WTC11 (cell line): Measurements from ENCODE around the gene SYPL2. TPM values are rescaled to one million over a fixed set of nuclear protein-coding genes. Genes with fewer than 3 reads are reported as not detected.

ENCODE experiments used
- ATAC-seq: fragments of 200-7000 bp; cut with Tn5 transposase; 2 replicates; pipeline ENCODE4 v1.10.0; 2021; ENCODE audit warnings: mild to moderate bottlenecking, moderate library complexity
- CTCF ChIA-PET: fragments of 300-600 bp; sonication (Branson Sonifier 250); formaldehyde crosslinking; loops from one replicate; lab custom pipeline; 2021; ENCODE audit warnings: antibody characterized with exemption; lab: Charles Lee
- POLR2A ChIA-PET: fragments of 350-600 bp; sonication (Branson Sonifier 250); formaldehyde crosslinking; loops from one replicate; lab custom pipeline; 2021; ENCODE audit warnings: antibody characterized with exemption; lab: Charles Lee
- DNase-seq: peaks from one replicate; pipeline ENCODE4 v3.0.0; 2021; ENCODE audit warnings: low spot score
- H3K27ac Mint-ChIP-seq: 2 replicates; pipeline ENCODE4 v1.8.0; 2021; ENCODE audit warnings: mixed read lengths
- H3K27me3 Mint-ChIP-seq: 2 replicates; pipeline ENCODE4 v1.8.0; 2021; ENCODE audit warnings: low read depth, mild to moderate bottlenecking, moderate library complexity, mixed read lengths
- H3K36me3 Mint-ChIP-seq: 2 replicates; pipeline ENCODE4 v1.8.0; 2021; ENCODE audit warnings: mixed read lengths
- H3K4me1 Mint-ChIP-seq: 2 replicates; pipeline ENCODE4 v1.8.0; 2022; ENCODE audit warnings: mixed read lengths
- H3K4me3 Mint-ChIP-seq: 2 replicates; pipeline ENCODE4 v1.8.0; 2021; ENCODE audit warnings: mild to moderate bottlenecking, moderate library complexity, mixed read lengths
- H3K9me3 Mint-ChIP-seq: 2 replicates; pipeline ENCODE4 v1.8.0; 2021; ENCODE audit warnings: mixed read lengths
- ETV6 ChIP-seq: sonication (generic); formaldehyde crosslinking; IDR thresholded peaks from 2 replicates; pipeline ENCODE4 v1.8.1; 2022; ENCODE audit warnings: mild to moderate bottlenecking, missing genetic modification reagents
- FOXP4 ChIP-seq: sonication (generic); formaldehyde crosslinking; IDR thresholded peaks from 2 replicates; pipeline ENCODE4 v1.8.0; 2022; ENCODE audit warnings: mild to moderate bottlenecking, missing genetic modification reagents
- NFATC4 ChIP-seq: fragments of 250-450 bp; sonication (Bioruptor Pico); IDR thresholded peaks from 2 replicates; pipeline ENCODE4 v1.9.0; 2021; ENCODE audit warnings: mild to moderate bottlenecking
- NFYB ChIP-seq: sonication (generic); formaldehyde crosslinking; conservative IDR thresholded peaks from 2 replicates; pipeline ENCODE4 v1.8.0; 2022; ENCODE audit warnings: low read depth, missing genetic modification reagents
- PRDM15 ChIP-seq: sonication (generic); formaldehyde crosslinking; IDR thresholded peaks from 2 replicates; pipeline ENCODE4 v1.8.0; 2022; ENCODE audit warnings: missing genetic modification reagents
- PREB ChIP-seq: sonication (generic); formaldehyde crosslinking; IDR thresholded peaks from 2 replicates; pipeline ENCODE4 v1.8.1; 2022; ENCODE audit warnings: mild to moderate bottlenecking, missing genetic modification reagents, moderate library complexity, borderline replicate concordance
- TEAD1 ChIP-seq: sonication (generic); formaldehyde crosslinking; IDR thresholded peaks from 2 replicates; pipeline ENCODE4 v1.8.0; 2022; ENCODE audit warnings: mild to moderate bottlenecking, missing genetic modification reagents
- ZNF281 ChIP-seq: sonication (generic); formaldehyde crosslinking; IDR thresholded peaks from 2 replicates; pipeline ENCODE4 v1.8.0; 2023; ENCODE audit warnings: mild to moderate bottlenecking, missing genetic modification reagents
- ZNF396 ChIP-seq: fragments of 250-450 bp; sonication (Bioruptor Pico); IDR thresholded peaks from 2 replicates; pipeline ENCODE4 v1.8.0; 2021; ENCODE audit warnings: mild to moderate bottlenecking, moderate library complexity, borderline replicate concordance
- ZNF425 ChIP-seq: fragments of 250-450 bp; sonication (Bioruptor Pico); conservative IDR thresholded peaks from 2 replicates; pipeline ENCODE4 v1.9.0; 2021; ENCODE audit warnings: mild to moderate bottlenecking
- ZSCAN18 ChIP-seq: fragments of 250-450 bp; sonication (Bioruptor Pico); IDR thresholded peaks from 2 replicates; pipeline ENCODE4 v2.1.2; 2022; ENCODE audit warnings: mild to moderate bottlenecking, moderate library complexity
- total RNA-seq: library from RNA; stranded (reverse); gene quantifications from 3 replicates; pipeline ENCODE4 v1.2.3, GENCODE V29; 2021

Gene SYPL2
- total RNA-seq, 1 experiment from 2014 or later: 3.7 TPM

GRCh38 chr1:109457819-109458218 lies 8.5 kb upstream of the SYPL2 start (continued):
- TF ChIP-seq ZNF281 (CRISPR knock-in tag) (no peak), PREB (CRISPR knock-in tag) (no peak)

- Mint-ChIP-seq H3K27ac (no peak overlapping the region), H3K4me1 (peaks cover 25% of the 10 kb centered on the region), H3K9me3 (peaks cover 4% of the 10 kb centered on the region), H3K4me3 (peak overlapping the region; percentile 76), H3K36me3 (no peaks in the 10 kb centered on the region), H3K27me3 (peaks cover 73% of the 10 kb centered on the region)
- ATAC-seq (no peak), DNase-seq (no peak)
- ChIA-PET POLR2A (no interaction called here), CTCF (interaction anchor here (1.0 to 1.1 kb wide), 2 partner anchors 18 to 25 kb away, joined by 3 to 7 read pairs; partner anchors contain the start of gene ATXN7L2)
- TF ChIP-seq PRDM15 (CRISPR knock-in tag): no peak
- no peak for TF ChIP-seq FOXP4 (CRISPR knock-in tag)
- no peak for TF ChIP-seq ETV6 (CRISPR knock-in tag)
- no peak for TF ChIP-seq NFYB (CRISPR knock-in tag)
- TF ChIP-seq ZNF425 (CRISPR knock-in tag): no peak
- no peak for TF ChIP-seq ZNF396 (CRISPR knock-in tag)
- TF ChIP-seq NFATC4: no peak
Observed at GRCh38 chr1:109466125-109466451, 258 bp upstream of the SYPL2 start.

GRCh38 chr1:109467301-109467777 lies 993 bp downstream of the SYPL2 start:
- no peaks in the 10 kb centered on the region for H3K9me3 Mint-ChIP-seq
- no peak overlapping the region for H3K27ac Mint-ChIP-seq
- ATAC-seq: peak; percentile 48
- ChIA-PET CTCF (interaction anchor here (1.3 to 1.7 kb wide), 2 partner anchors 26 to 65 kb away, joined by 5 read pairs; partner anchors contain the start of gene CYB561D1), POLR2A (no interaction called here)
- TF ChIP-seq ZSCAN18 (no peak), TEAD1 (peak; percentile 40; the same call in 1 of the 2 replicates)
- H3K4me1 Mint-ChIP-seq: peaks cover 25% of the 10 kb centered on the region
- peaks cover 68% of the 10 kb centered on the region for H3K27me3 Mint-ChIP-seq
- peak; percentile 28 for DNase-seq
- H3K36me3 Mint-ChIP-seq: no peaks in the 10 kb centered on the region
- H3K4me3 Mint-ChIP-seq: peak overlapping the region; percentile 76
